T-helper 1 cell (primary cell): Measurements from ENCODE around the gene CLASRP.

Source experiments
- DNase-seq, 5 donors: peaks; one replicate each; pipeline ENCODE4 v3.0.0-alpha.2; 2012 to 2020

Gene CLASRP

DNA sequence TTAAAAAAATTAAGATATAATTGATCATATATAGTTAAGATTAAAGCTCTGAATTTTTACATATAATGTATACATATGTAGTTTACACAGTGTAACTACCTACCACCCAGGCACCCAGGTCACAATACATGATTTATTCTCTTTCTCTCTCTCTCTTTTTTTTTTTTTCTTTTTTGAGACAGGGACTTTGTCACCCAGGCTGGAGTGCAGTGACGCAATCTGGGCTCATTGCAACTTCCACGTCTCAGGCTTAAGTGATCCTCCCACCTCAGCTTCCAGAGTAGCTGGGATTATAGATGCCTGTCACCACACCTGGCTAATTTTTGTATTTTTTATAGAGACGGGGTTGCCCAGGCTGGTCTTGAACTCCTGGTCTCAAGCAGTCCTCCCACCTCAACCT, 18.8 kb upstream of the CLASRP start:
- no peak for DNase-seq

DNA sequence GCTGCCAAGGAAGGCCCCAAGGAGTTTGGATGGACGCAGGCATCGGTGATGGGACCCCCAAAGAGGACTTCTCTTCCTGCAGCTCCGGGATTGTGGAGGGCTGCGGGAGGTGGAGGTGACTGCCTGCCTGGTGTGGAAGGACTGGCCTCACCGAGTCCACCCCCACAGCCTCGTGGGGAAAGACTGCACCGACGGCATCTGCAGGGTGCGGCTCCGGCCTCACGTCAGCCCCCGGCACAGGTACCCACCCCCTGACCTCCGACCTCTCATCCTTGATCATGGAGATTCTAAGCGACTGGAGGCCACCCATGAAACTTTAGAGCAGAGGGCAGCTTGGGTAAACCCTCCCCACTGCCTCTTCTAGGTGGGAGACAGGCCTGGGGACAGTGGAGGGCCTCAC, 16.9 kb upstream of the CLASRP start:
- DNase-seq, result no peak

DNA sequence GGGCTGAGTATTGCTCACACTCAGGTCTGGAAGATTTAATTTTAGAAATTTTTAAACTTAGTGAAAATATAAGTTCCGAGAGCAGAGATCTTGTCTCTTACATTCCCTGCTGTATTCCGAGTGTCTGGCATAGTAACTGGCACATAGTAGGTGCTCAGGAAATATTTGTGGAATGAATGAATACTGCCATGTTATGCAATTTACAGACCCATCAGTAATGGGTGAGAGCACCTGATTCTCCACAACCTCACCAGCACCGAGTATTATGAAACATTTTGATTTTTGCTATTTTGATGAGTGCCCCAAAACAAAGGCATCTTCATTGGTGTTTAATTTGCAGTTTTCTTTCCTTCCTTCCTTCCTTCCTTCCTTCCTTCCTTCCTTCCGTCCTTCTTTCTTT, 15.8 kb upstream of the CLASRP start:
- no peak for DNase-seq

DNA sequence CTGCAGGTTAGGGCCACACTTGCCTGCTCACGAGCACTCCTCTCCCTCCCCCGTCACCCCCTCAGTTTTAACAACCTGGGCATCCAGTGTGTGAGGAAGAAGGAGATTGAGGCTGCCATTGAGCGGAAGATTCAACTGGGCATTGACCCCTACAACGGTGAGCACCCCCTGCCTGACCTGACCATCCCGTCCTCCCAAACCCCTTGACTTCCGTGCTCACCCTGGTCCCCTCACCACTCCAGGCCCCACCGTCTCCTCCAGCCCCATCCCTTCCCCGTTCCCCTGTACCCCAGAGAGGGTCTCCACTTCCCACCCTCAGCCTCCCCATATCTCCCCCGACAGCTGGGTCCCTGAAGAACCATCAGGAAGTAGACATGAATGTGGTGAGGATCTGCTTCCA, 13.6 kb upstream of the CLASRP start:
- no peak for DNase-seq

GRCh38 chr19:45027371-45027770, 11.5 kb upstream of the CLASRP start:
- DNase-seq, result no peak

- DNase-seq, result no peak
These were observed 8.0 kb upstream of the CLASRP start for GRCh38 chr19:45030825-45031224.

- no peak for DNase-seq
These were observed 6.4 kb upstream of the CLASRP start for GRCh38 chr19:45032421-45032820.

- no peak for DNase-seq
These were observed 3.1 kb upstream of the CLASRP start for GRCh38 chr19:45035755-45036154.

- DNase-seq, result no peak
These were observed 1.3 kb upstream of the CLASRP start for GRCh38 chr19:45037393-45038169.

GRCh38 chr19:45040059-45040771, 1.4 kb downstream of the CLASRP start:
- no peak for DNase-seq

- no peak for DNase-seq
These were observed 2.3 kb downstream of the CLASRP start for GRCh38 chr19:45041125-45041524.

DNA sequence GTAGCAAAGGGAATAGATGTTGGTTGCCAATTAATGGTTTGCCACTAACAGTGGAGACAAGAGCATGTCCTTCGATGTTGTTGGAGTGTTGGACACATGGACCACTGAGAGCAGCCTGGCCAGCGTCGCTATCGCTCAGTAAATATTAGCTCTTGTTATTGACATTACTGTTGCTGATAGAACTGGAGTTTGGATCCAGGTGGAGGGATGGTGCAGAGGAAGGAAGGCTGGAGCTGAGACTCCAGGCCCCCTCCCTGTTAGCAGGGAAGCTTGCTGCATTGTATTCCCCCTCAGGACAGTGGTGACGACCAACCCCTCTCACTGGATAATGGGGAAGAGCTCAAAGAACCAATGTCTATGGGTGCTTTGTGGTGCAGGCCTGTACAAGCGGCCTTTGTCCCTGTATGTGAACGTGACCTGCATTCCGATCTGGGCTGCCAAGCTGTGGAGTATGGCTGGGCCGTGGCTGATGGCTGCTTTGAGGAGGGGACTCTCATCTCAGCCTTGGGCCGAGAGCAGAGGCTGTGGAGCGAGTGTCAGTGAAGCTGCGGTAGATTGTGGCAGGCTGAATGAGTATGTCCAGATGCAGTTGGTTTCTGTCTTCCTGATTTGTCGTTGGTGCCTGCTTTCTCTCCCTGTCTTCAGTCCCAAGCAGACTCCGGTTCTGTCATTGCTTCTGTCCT, 7.0 kb downstream of the CLASRP start:
- no peak for DNase-seq

DNA sequence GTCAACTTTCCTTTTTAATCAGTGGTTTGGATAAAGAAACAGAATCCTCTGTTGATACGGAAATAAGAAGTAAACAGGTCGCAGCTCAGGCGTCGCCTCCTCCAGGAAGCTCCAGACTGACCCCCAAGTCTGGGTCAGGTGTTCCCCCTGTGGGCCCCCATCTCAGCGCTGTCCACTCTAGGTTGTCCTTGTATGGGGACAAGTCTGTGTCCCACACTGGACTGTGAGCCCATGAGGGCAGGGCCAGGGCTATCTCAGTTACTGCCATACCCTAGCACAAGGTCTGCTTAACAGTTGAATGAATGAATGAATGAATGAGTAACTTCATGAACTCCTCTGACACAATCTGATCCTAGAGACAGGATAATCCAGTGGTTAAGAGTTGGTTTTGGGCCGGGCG, 7.5 kb downstream of the CLASRP start:
- no peak for DNase-seq

DNA sequence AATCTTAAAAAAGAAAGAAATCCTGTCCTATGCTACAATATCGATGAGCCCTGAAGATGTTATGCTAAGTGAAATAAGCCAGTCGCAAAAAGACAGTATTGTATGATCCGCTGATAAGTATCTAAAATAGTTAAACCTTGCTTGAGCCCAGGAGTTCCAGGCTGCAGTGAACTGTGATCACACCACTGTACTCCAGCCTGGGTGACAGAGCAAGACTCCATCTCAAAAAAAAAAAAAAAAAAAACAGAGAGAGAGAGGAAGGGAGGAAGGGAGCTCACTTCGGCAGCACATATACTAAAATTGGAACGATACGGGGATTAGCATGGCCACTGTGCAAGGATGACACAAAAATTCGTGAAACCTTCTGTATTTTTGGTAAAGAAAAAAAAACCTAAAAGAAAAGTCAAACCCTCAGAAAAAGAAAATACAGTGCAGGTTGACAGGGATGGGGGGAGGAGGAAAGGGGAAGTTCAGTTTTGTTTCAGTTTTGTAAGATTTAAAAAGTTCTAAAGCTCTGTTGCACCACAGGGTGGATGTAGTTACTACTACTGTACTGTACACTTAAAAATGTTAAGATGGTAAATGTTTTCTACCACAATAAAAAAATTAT, 8.4 kb downstream of the CLASRP start:
- DNase-seq, result no peak

- DNase-seq, result no peak
These were observed 10.4 kb downstream of the CLASRP start for GRCh38 chr19:45049073-45049736.

DNA sequence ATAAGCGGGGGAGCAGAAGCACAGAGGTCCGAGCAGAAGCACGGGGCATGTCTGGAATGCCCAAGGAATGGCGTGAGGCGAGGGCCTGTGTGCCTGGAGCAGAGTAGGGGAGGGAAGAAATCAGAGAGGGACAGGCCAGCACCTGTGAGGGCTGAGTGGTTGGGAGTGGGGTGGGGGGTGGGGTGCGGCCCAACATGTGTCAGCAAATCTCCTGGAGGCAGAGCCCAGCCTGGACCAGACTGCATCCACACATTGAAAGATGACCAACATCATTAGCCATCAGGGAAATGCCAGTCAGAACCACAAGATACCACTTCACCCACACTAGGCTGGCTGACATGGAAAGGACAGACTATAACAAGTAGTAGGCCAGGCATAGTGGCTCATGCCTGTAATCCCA, 11.2 kb downstream of the CLASRP start:
- DNase-seq, result no peak

- DNase-seq, result no peak
These were observed 13.2 kb downstream of the CLASRP start for GRCh38 chr19:45051929-45052579.

- DNase-seq, result no peak
These were observed 18.0 kb downstream of the CLASRP start for GRCh38 chr19:45056831-45057230.

GRCh38 chr19:45057444-45057843, 18.6 kb downstream of the CLASRP start:
- no peak for DNase-seq

- DNase-seq, result no peak
These were observed 19.8 kb downstream of the CLASRP start for GRCh38 chr19:45058622-45059159.

DNA sequence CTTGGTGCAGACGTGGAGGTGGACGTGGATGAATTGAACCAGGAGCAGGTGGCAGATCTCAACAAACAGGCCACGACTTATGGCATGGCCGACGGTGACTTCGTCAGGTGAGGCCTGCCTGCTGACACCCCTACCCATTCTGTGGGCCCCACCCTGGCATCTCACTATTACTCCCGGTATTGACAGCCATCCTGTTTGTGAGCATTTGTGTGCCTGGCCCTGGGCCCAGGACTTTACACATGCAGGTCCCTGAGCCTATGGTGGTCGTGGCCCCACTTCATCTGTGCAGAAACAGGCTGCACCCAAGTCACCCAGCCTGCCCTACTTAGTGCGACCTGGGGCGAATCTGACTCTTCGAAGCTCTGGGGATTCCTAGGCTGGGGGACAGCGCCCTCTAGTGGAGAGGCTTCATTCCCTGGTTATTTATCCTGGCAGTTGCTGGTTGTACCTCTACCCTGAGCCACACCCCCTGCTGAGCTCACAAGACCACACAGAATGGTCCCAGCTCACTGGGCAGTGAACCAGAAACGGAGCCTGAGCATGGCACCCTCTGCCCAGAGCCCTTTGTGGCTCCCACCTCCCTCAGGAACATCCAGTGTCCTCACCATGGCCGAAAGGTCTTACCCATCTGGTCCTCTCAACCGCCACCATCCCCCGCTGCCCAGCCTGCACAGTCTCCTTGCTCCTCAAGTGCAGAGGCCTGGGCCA, 20.6 kb downstream of the CLASRP start:
- DNase-seq, result peak; percentile 55 to 83 (median 72)
